SK-N-MC (cell line): ENCODE results near the gene EDC3.

Experiments
- EZH2 ChIP-seq: fragments of 200-600 bp; sonication (generic); IDR thresholded peaks from one replicate; pipeline ENCODE4 v1.6.1; 2017; ENCODE audit warnings: antibody characterized with exemption
- POLR2AphosphoS5 ChIP-seq: IDR thresholded peaks from 2 replicates; pipeline ENCODE4 v1.6.1; 2012; ENCODE audit warnings: mild to moderate bottlenecking, low read depth, low read length, borderline replicate concordance

GRCh38 chr15:74594455-74594854 lies 101.4 kb downstream of the EDC3 start:
- TF ChIP-seq POLR2AphosphoS5 = no peak
- no peak for TF ChIP-seq EZH2
